H9 (cell line): ENCODE results near the gene DPF3. TPM values are rescaled to one million over a fixed set of nuclear protein-coding genes. Genes with fewer than 3 reads are reported as not detected.

Source experiments
- DNase-seq: peaks from one replicate; pipeline ENCODE4 v3.0.0-alpha.2; 2017
- H2AFZ ChIP-seq: one replicate; pipeline ENCODE4 v1.6.1; 2013; ENCODE audit warnings: mild to moderate bottlenecking, low read length, control low read depth, moderate library complexity
- H2AK5ac ChIP-seq: 2 replicates; pipeline ENCODE4 v1.6.1; 2013; ENCODE audit warnings: low read length, control low read depth, mixed read lengths; ENCODE audit not compliant: insufficient read length
- H2BK120ac ChIP-seq: one replicate; pipeline ENCODE4 v1.6.1; 2013; ENCODE audit warnings: low read depth, mild to moderate bottlenecking, low read length, control low read depth, inconsistent platforms; ENCODE audit not compliant: poor library complexity, severe bottlenecking
- H2BK12ac ChIP-seq: 2 replicates; pipeline ENCODE4 v1.6.1; 2013; ENCODE audit warnings: low read length, control low read depth, mixed read lengths, low read depth; ENCODE audit not compliant: insufficient read length
- H2BK15ac ChIP-seq: 2 replicates; pipeline ENCODE4 v1.6.1; 2013; ENCODE audit warnings: low read depth, low read length, control low read depth
- H2BK20ac ChIP-seq: one replicate; pipeline ENCODE4 v1.6.1; 2013; ENCODE audit warnings: low read depth, mild to moderate bottlenecking, low read length, control low read depth, inconsistent platforms; ENCODE audit not compliant: poor library complexity, severe bottlenecking
- H2BK5ac ChIP-seq: 2 replicates; pipeline ENCODE4 v1.6.1; 2013; ENCODE audit warnings: low read length, control low read depth, mixed read lengths; ENCODE audit not compliant: insufficient read length
- H3K14ac ChIP-seq: 2 replicates; pipeline ENCODE4 v1.6.1; 2013; ENCODE audit warnings: low read length, control low read depth; ENCODE audit not compliant: insufficient read depth
- H3K18ac ChIP-seq: 2 replicates; pipeline ENCODE4 v1.6.1; 2013; ENCODE audit warnings: low read depth, mild to moderate bottlenecking, mixed read lengths, low read length, control low read depth; ENCODE audit not compliant: insufficient read length
- H3K23ac ChIP-seq: 2 replicates; pipeline ENCODE4 v1.6.1; 2013; ENCODE audit warnings: low read length, control low read depth, mixed read lengths, low read depth; ENCODE audit not compliant: insufficient read length
- H3K23me2 ChIP-seq: 2 replicates; pipeline ENCODE4 v1.6.1; 2013; ENCODE audit warnings: low read depth, mild to moderate bottlenecking, mixed read lengths, low read length, control low read depth; ENCODE audit not compliant: insufficient read length, poor library complexity, severe bottlenecking
- H3K27ac ChIP-seq: 2 replicates; pipeline ENCODE4 v1.5.1; 2013; ENCODE audit warnings: low read length, control low read depth, mixed read lengths, low read depth; ENCODE audit not compliant: insufficient read length
- H3K27me3 ChIP-seq: 2 replicates; pipeline ENCODE4 v1.6.1; 2013; ENCODE audit warnings: low read length, control low read depth, inconsistent platforms; ENCODE audit not compliant: insufficient read depth
- H3K4ac ChIP-seq: 2 replicates; pipeline ENCODE4 v1.6.1; 2013; ENCODE audit warnings: low read depth, mild to moderate bottlenecking, control low read depth, inconsistent platforms, low read length, moderate library complexity
- H3K4me1 ChIP-seq: 2 replicates; pipeline ENCODE4 v1.6.1; 2013; ENCODE audit warnings: low read length, control low read depth, inconsistent platforms; ENCODE audit not compliant: insufficient read depth
- H3K4me2 ChIP-seq: 2 replicates; pipeline ENCODE4 v1.6.1; 2013; ENCODE audit warnings: low read length, control low read depth, mixed read lengths; ENCODE audit not compliant: insufficient read length, insufficient read depth
- H3K56ac ChIP-seq: 2 replicates; pipeline ENCODE4 v1.6.1; 2013; ENCODE audit warnings: low read depth, mild to moderate bottlenecking, mixed read lengths, low read length, control low read depth; ENCODE audit not compliant: insufficient read length
- H3K79me1 ChIP-seq: 2 replicates; pipeline ENCODE4 v1.6.1; 2013; ENCODE audit warnings: low read depth, mild to moderate bottlenecking, moderate library complexity, low read length, control low read depth, inconsistent platforms; ENCODE audit not compliant: insufficient read depth, poor library complexity, severe bottlenecking
- H3K79me2 ChIP-seq: 2 replicates; pipeline ENCODE4 v1.6.1; 2013; ENCODE audit warnings: low read length, control low read depth, inconsistent platforms; ENCODE audit not compliant: insufficient read depth
- H3K9ac ChIP-seq: 2 replicates; pipeline ENCODE4 v1.6.1; 2013; ENCODE audit warnings: low read length, control low read depth, mixed read lengths; ENCODE audit not compliant: insufficient read length; ENCODE audit errors: extremely low read depth
- H3K9me3 ChIP-seq: one replicate; pipeline ENCODE4 v1.6.1; 2013; ENCODE audit warnings: low read depth, low read length, inconsistent platforms; ENCODE audit not compliant: control insufficient read depth
- H3T11ph ChIP-seq: one replicate; pipeline ENCODE4 v1.6.1; 2013; ENCODE audit warnings: mild to moderate bottlenecking, low read length, control low read depth, inconsistent platforms
- H4K20me1 ChIP-seq: one replicate; pipeline ENCODE4 v1.6.1; 2013; ENCODE audit not compliant: control insufficient read depth, insufficient read length, insufficient read depth
- H4K5ac ChIP-seq: 2 replicates; pipeline ENCODE4 v1.6.1; 2013; ENCODE audit warnings: low read depth, mild to moderate bottlenecking, mixed read lengths, low read length, control low read depth; ENCODE audit not compliant: insufficient read length
- H4K8ac ChIP-seq: replicated peaks from 2 replicates; pipeline ENCODE4 v1.6.1; 2013; ENCODE audit warnings: low read length, control low read depth, mixed read lengths, low read depth; ENCODE audit not compliant: insufficient read length
- H4K91ac ChIP-seq: 2 replicates; pipeline ENCODE4 v1.6.1; 2013; ENCODE audit warnings: low read depth, mild to moderate bottlenecking, moderate library complexity, mixed read lengths, low read length, control low read depth; ENCODE audit not compliant: insufficient read length
- H3K27ac Mint-ChIP-seq, 3 experiments: 2 replicates in 2 of 3; 3 replicates in 1 of 3; pipeline ENCODE4 v1.8.0; 2020 to 2021; ENCODE audit warnings: mixed read lengths in 3 of 3, mild to moderate bottlenecking in 1 of 3, moderate library complexity in 1 of 3
- H3K27me3 Mint-ChIP-seq: 2 replicates; pipeline ENCODE4 v1.8.0; 2021; ENCODE audit warnings: low read depth, mild to moderate bottlenecking, moderate library complexity, mixed read lengths
- H3K36me3 Mint-ChIP-seq, 3 experiments: 2 replicates in 2 of 3; 3 replicates in 1 of 3; pipeline ENCODE4 v1.8.0; 2020 to 2021; ENCODE audit warnings: low read depth in 3 of 3, mixed read lengths in 3 of 3; ENCODE audit not compliant: insufficient read depth in 1 of 3
- H3K4me1 Mint-ChIP-seq, 2 experiments: 2 replicates each; pipeline ENCODE4 v1.8.0; 2020; ENCODE audit warnings: mixed read lengths in 2 of 2
- H3K4me3 Mint-ChIP-seq, 2 experiments: 2 replicates in 1 of 2; 3 replicates in 1 of 2; pipeline ENCODE4 v1.8.0; 2020 to 2021; ENCODE audit warnings: mild to moderate bottlenecking in 2 of 2, mixed read lengths in 2 of 2, moderate library complexity in 1 of 2
- H3K9me3 Mint-ChIP-seq, 2 experiments: 2 replicates in 1 of 2; 3 replicates in 1 of 2; pipeline ENCODE4 v1.8.0; 2020; ENCODE audit warnings: mild to moderate bottlenecking in 2 of 2, mixed read lengths in 2 of 2, moderate library complexity in 1 of 2
- CTCF ChIP-seq: fragments of 200-600 bp; sonication (generic); conservative IDR thresholded peaks from 3 replicates; pipeline ENCODE4 v1.8.0; 2021; ENCODE audit warnings: antibody characterized with exemption, mild to moderate bottlenecking
- WGBS: extraction: QIAGEN DNeasy Blood & Tissue Kit; methylation state at CpG from one replicate; pipeline ENCODE4 v1.1.7; 2013; ENCODE audit warnings: missing lambda C conversion rate, low lambda C conversion rate, mixed read lengths; ENCODE audit not compliant: insufficient read length; ENCODE audit errors: extremely low coverage; 5-methylcytosine and 5-hydroxymethylcytosine counted together
- total RNA-seq: library from RNA; stranded (reverse); gene quantifications from 2 replicates; pipeline ENCODE4 v1.2.1, GENCODE V29; 2021

Gene DPF3
- total RNA-seq, 1 experiment from 2014 or later = not detected

- Mint-ChIP-seq H3K4me3 (no peak overlapping the region), H3K9me3 (peaks cover 5% of the 10 kb centered on the region in 2 experiments; a peak in 4 of 5 replicates), H3K27ac (no peak overlapping the region), H3K27me3 (peaks cover 5% of the 10 kb centered on the region), H3K4me1 (peaks cover 11 to 20% of the 10 kb centered on the region in 2 experiments), H3K36me3 (peaks cover 0 to 3% (median 0%) of the 10 kb centered on the region in 3 experiments; a peak in 1 of 7 replicates)
- H3K4ac ChIP-seq = no peak overlapping the region
- H3K18ac ChIP-seq = no peak overlapping the region
- no peak overlapping the region for H2AK5ac ChIP-seq
- no peak overlapping the region for H2BK20ac ChIP-seq
- no peak overlapping the region for H2BK12ac ChIP-seq
- no CpG with 5 or more reads among the region's 7 CpGs for WGBS
- H4K8ac ChIP-seq = no peak overlapping the region
- H2BK5ac ChIP-seq = no peak overlapping the region
- H3K23me2 ChIP-seq = no peaks in the 10 kb centered on the region
- no peak overlapping the region for H3K14ac ChIP-seq
- H4K91ac ChIP-seq = no peak overlapping the region
- no peak overlapping the region for H3K4me2 ChIP-seq
- H3K79me2 ChIP-seq = no peaks in the 10 kb centered on the region
- no peak overlapping the region for H3K23ac ChIP-seq
- no peaks in the 10 kb centered on the region for H4K20me1 ChIP-seq
- TF ChIP-seq CTCF = no peak
- no peak overlapping the region for H2BK120ac ChIP-seq
- no peaks in the 10 kb centered on the region for H3K79me1 ChIP-seq
- H3K9ac ChIP-seq = no peak overlapping the region
- no peak overlapping the region for H2AFZ ChIP-seq
- no peak for DNase-seq
- H3K27ac ChIP-seq = no peak overlapping the region
- H3K4me1 ChIP-seq = no peaks in the 10 kb centered on the region
- H4K5ac ChIP-seq = no peak overlapping the region
- no peak overlapping the region for H2BK15ac ChIP-seq
- no peak overlapping the region for H3K56ac ChIP-seq
- no peak overlapping the region for H3T11ph ChIP-seq
- no peaks in the 10 kb centered on the region for H3K9me3 ChIP-seq
- no peaks in the 10 kb centered on the region for H3K27me3 ChIP-seq
These were observed 212.9 kb downstream of the DPF3 start for GRCh38 chr14:72680853-72681640.
